Small intestine (tissue), 7 donors: ENCODE measurements around the gene EHD2. TPM values are rescaled to one million over a fixed set of nuclear protein-coding genes. Genes with fewer than 3 reads are reported as not detected.
A peak's percentile ranks its signal among the peaks of the same experiment; 100 is the strongest.
"Not testable (repeated sequence)": the region's sequence is repeated elsewhere in the genome, so short reads cannot be mapped to it uniquely, and the experiment has no call there.

Source experiments
- DNase-seq, 2 donors: peaks; one replicate each; pipeline versions ENCODE4 v3.0.0 to v3.0.0-alpha.2; 2013
- FAIRE-seq: peaks from 2 replicates; lab custom pipeline; 2012; peaks lifted over from hg19 to GRCh38; lab: Jason Lieb, UNC
- H3K27ac ChIP-seq, 3 donors: one replicate each; pipeline ENCODE4 v1.5.1; 2013; ENCODE audit warnings: low read length in 2 of 3, mild to moderate bottlenecking in 2 of 3, control low read depth in 1 of 3, inconsistent platforms in 1 of 3, low read depth in 1 of 3, moderate library complexity in 1 of 3
- H3K27me3 ChIP-seq, 3 donors: one replicate each; pipeline ENCODE4 v1.6.1; 2013; ENCODE audit warnings: low read length in 3 of 3, inconsistent platforms in 1 of 3; ENCODE audit not compliant: control insufficient read depth in 3 of 3, insufficient read depth in 3 of 3
- H3K36me3 ChIP-seq, 3 donors: one replicate each; pipeline ENCODE4 v1.6.1; 2013; ENCODE audit warnings: low read length in 3 of 3, inconsistent platforms in 1 of 3, low read depth in 1 of 3, mild to moderate bottlenecking in 1 of 3, moderate library complexity in 1 of 3; ENCODE audit not compliant: control insufficient read depth in 3 of 3, insufficient read depth in 2 of 3
- H3K4me1 ChIP-seq, 3 donors: one replicate each; pipeline ENCODE4 v1.6.1; 2013; ENCODE audit warnings: low read length in 2 of 3, inconsistent platforms in 1 of 3, low read depth in 1 of 3, mild to moderate bottlenecking in 1 of 3, moderate library complexity in 1 of 3; ENCODE audit not compliant: control insufficient read depth in 3 of 3, insufficient read depth in 2 of 3
- H3K4me3 ChIP-seq, 3 donors: one replicate each; pipeline ENCODE4 v1.5.1; 2013; ENCODE audit warnings: low read length in 3 of 3, control low read depth in 1 of 3, inconsistent platforms in 1 of 3, low read depth in 1 of 3, mild to moderate bottlenecking in 1 of 3, moderate library complexity in 1 of 3
- H3K9me3 ChIP-seq, 2 donors: one replicate each; pipeline ENCODE4 v1.6.1; 2013; ENCODE audit warnings: low read depth in 1 of 2, low read length in 1 of 2; ENCODE audit not compliant: control insufficient read depth in 2 of 2, insufficient read depth in 1 of 2
- WGBS, 3 donors: extraction: QIAGEN DNeasy Blood & Tissue Kit; methylation state at CpG; one replicate each; pipeline ENCODE4 v1.1.7; 2013; 5-methylcytosine and 5-hydroxymethylcytosine counted together
- polyA plus RNA-seq, 4 donors: library from polyadenylated mRNA; stranded (reverse) in 3 of 4; unstranded in 1 of 4; fragments of 200-250 nt in 3 of 4; fragments of 120-200 nt in 1 of 4; gene quantifications; one replicate each; pipeline versions ENCODE4 v1.2.1 to v1.2.3, GENCODE V29; 2013
- donor health status: healthy with polysubstance abuse.
- donor health status: control.
- donor health status: control.
- donor health status: Bipolar disorder and iron deficiency.
- donor health status: healthy.

EHD2 gene
- polyA plus RNA-seq, 4 donors = 0.89 to 35.1 (median 12.4) TPM

DNA sequence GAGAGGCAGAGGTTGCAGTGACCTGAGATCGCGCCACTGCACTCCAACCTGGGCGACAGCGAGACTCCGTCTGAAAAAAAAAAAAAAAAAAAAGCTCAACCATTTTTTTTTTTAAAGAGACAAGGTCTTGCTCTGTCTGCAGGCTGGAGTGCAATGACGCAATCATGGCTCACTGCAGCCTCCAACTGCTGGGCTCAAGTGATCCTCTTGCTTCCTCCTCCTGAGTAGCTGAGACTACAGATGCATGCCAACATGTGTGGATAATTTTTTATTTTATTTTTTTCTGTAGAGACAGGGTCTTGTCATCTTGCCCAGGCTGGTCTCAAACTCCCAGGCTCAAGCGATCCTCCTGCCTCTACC is 10.3 kb downstream of the EHD2 start:
- FAIRE-seq (no peak), DNase-seq (peak; percentile 40 to 60)
- no peak overlapping the region for H3K4me3 ChIP-seq
- H3K4me1 ChIP-seq = peaks cover 0 to 14% (median 0%) of the 10 kb centered on the region in 3 donors
- H3K36me3 ChIP-seq = peaks cover 0 to 26% (median 0%) of the 10 kb centered on the region in 3 donors
- H3K9me3 ChIP-seq = no peaks in the 10 kb centered on the region
- 4 to 26% (median 9%) methylated on average over 7 of the region's 7 CpGs for WGBS, 3 donors
- no peak overlapping the region for H3K27ac ChIP-seq
- peaks cover 0 to 3% (median 0%) of the 10 kb centered on the region in 3 donors for H3K27me3 ChIP-seq

GRCh38 chr19:47725759-47726401 is 12.7 kb downstream of the EHD2 start:
- Histone ChIP-seq H3K4me3 (no peak overlapping the region), H3K36me3 (peaks cover 0 to 35% (median 0%) of the 10 kb centered on the region in 3 donors), H3K27ac (no peak overlapping the region), H3K27me3 (peaks cover 0 to 25% (median 0%) of the 10 kb centered on the region in 3 donors), H3K9me3 (no peaks in the 10 kb centered on the region), H3K4me1 (peaks cover 0 to 7% (median 3%) of the 10 kb centered on the region in 3 donors)
- DNase-seq = no peak
- FAIRE-seq = no peak
- WGBS, 3 donors = 72 to 89% (median 88%) methylated on average over 48 of the region's 48 CpGs

- Histone ChIP-seq H3K27ac (no peak overlapping the region), H3K4me1 (peaks cover 0 to 7% (median 3%) of the 10 kb centered on the region in 3 donors), H3K4me3 (no peak overlapping the region), H3K27me3 (peaks cover 0 to 26% (median 0%) of the 10 kb centered on the region in 3 donors), H3K9me3 (no peaks in the 10 kb centered on the region), H3K36me3 (peaks cover 0 to 36% (median 0%) of the 10 kb centered on the region in 3 donors)
- no peak for DNase-seq
- 58 to 70% (median 66%) methylated on average over 4 of the region's 4 CpGs for WGBS, 3 donors
- no peak for FAIRE-seq
Measured at GRCh38 chr19:47726467-47726866, 13.2 kb downstream of the EHD2 start.

- not testable (repeated sequence) for H3K4me3 ChIP-seq, FAIRE-seq, H3K9me3 ChIP-seq, H3K27ac ChIP-seq, DNase-seq, H3K4me1 ChIP-seq
- Histone ChIP-seq H3K36me3 (peaks cover 0 to 32% (median 0%) of the 10 kb centered on the region in 3 donors), H3K27me3 (peaks cover 0 to 26% (median 0%) of the 10 kb centered on the region in 3 donors)
- 83 to 93% (median 86%) methylated on average over 4 of the region's 4 CpGs for WGBS, 3 donors
Measured at GRCh38 chr19:47728295-47728694, 15.1 kb downstream of the EHD2 start.

GRCh38 chr19:47729468-47729798 is 16.2 kb downstream of the EHD2 start:
- FAIRE-seq (no peak), DNase-seq (peak in 1 of 2 donors; percentile 44)
- H3K27me3 ChIP-seq = peaks cover 0 to 26% (median 2%) of the 10 kb centered on the region in 3 donors
- H3K4me1 ChIP-seq = peaks cover 0 to 3% (median 0%) of the 10 kb centered on the region in 3 donors
- H3K36me3 ChIP-seq = peaks cover 0 to 32% (median 0%) of the 10 kb centered on the region in 3 donors
- whole genome bisulfite sequencing, 3 donors = 3 to 13% (median 6%) methylated on average over 7 to 9 of the region's 9 CpGs
- no peak overlapping the region for H3K4me3 ChIP-seq
- H3K27ac ChIP-seq = peak overlapping the region in 1 of 3 donors; percentile 61
- H3K9me3 ChIP-seq = no peaks in the 10 kb centered on the region

- 12 to 24% (median 14%) methylated on average over 25 to 30 of the region's 30 CpGs for WGBS, 3 donors
- DNase-seq (peak; percentile 26 to 44), FAIRE-seq (no peak)
- Histone ChIP-seq H3K4me1 (peaks cover 0 to 3% (median 0%) of the 10 kb centered on the region in 3 donors), H3K27me3 (peaks cover 0 to 26% (median 2%) of the 10 kb centered on the region in 3 donors), H3K27ac (peak overlapping the region in 1 of 3 donors; percentile 61), H3K36me3 (peaks cover 0 to 32% (median 0%) of the 10 kb centered on the region in 3 donors), H3K4me3 (no peak overlapping the region), H3K9me3 (no peaks in the 10 kb centered on the region)
Measured at GRCh38 chr19:47729799-47730520, 16.7 kb downstream of the EHD2 start.

DNA sequence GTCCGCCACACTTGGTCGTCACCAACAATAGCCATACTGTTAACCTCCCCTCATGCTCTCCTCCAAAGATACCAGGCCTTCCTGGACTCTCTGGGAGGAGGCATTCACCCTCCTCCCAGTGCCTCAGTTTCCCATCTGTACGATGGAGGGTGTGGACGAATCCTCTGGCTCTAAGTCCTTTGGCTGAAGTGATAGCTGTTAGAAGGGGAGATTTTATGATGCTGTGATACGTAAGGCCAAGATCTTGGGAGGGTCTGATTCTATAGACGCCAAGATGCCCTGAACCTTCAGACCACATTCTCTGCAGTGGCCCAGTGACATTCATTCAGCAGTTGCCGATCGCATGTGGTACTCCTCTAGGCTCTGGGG is 17.3 kb downstream of the EHD2 start:
- 78 to 84% (median 79%) methylated on average over 8 of the region's 8 CpGs for WGBS, 3 donors
- Histone ChIP-seq H3K9me3 (no peaks in the 10 kb centered on the region), H3K27ac (no peak overlapping the region), H3K27me3 (peaks cover 0 to 26% (median 2%) of the 10 kb centered on the region in 3 donors), H3K4me1 (peaks cover 0 to 3% (median 0%) of the 10 kb centered on the region in 3 donors), H3K36me3 (peaks cover 0 to 30% (median 0%) of the 10 kb centered on the region in 3 donors), H3K4me3 (no peak overlapping the region)
- FAIRE-seq (no peak), DNase-seq (no peak)

DNA sequence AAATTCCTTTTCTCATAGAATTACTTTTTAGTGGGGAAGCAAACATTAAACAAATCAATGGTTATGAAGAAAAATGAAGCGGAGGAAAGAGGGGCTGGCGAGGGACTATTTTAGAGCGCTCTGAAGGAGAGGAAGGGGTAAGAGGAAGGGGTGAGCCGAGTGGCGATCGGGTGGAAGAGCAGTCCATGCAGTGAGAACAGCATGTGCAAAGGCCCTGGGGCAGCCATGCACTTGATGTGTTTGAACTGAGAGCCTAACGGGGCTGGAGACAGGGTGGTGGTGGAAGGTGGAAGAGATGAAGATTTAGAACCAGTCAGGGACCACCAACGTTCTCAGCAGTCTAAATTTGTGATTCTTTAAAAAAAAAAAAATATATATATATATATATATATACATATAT is 17.7 kb downstream of the EHD2 start:
- FAIRE-seq (no peak), DNase-seq (no peak)
- peaks cover 0 to 3% (median 0%) of the 10 kb centered on the region in 3 donors for H3K4me1 ChIP-seq
- 92 to 94% (median 93%) methylated on average over 8 of the region's 8 CpGs for WGBS, 3 donors
- H3K27ac ChIP-seq = no peak overlapping the region
- no peak overlapping the region for H3K4me3 ChIP-seq
- H3K36me3 ChIP-seq = peaks cover 0 to 26% (median 0%) of the 10 kb centered on the region in 3 donors
- H3K27me3 ChIP-seq = peaks cover 0 to 26% (median 2%) of the 10 kb centered on the region in 3 donors
- no peaks in the 10 kb centered on the region for H3K9me3 ChIP-seq
